ENCODE results near the gene TMEM80.
A peak's percentile ranks its signal among the peaks of the same experiment; 100 is the strongest.

The TMEM80 gene

GRCh38 chr11:745428-745827, 49.8 kb downstream of the TMEM80 start:
- no peak for DNase-seq (ENCODE audit: low read depth)

GRCh38 chr11:746289-747157, 50.9 kb downstream of the TMEM80 start:
- DNase-seq (ENCODE audit: low read depth), result no peak

DNA sequence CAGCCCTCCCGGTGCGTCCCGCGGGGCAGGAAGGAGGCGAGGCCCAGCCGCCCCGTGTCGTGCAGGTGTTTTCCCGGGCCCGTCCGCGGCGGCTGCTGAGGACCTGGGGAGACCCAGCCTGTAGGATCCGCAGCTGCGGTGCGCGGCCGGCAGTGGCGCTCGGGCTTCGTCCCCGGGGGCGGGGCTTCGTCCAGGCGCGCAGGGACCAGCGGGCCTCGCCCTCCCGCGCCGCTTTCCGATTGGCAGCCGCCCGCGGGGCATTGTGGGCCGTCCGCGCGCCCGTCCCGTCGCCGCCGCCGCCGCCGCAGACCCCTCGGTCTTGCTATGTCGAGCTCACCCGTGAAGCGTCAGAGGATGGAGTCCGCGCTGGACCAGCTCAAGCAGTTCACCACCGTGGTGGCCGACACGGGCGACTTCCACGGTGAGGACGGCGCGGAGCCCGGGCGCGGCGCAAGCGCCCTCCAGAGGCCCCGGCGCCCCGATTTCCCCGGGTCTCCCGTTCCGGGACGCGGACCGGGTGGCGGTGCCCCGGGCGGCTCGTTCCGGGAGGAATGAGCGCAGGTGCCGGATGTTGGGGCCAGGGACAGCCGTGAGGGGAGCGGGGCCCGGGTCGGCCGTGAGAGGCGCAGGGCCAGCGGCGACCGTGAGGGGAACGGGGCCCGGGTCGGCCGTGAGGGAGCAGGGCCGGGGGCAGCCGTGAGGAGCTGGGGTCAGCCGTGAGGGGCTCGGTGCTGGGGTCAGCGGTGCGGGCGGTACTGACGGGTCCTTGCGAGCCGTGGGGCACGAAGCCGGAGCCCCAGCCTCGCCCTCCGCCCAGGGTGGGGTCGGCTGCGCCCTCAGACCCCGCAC, 51.8 kb downstream of the TMEM80 start, which contains the start of gene TALDO1:
TALDO1 (plus strand) TSS at position 307 of the 849 bp plus-strand sequence; CDS start at position 325, 18 bp downstream.
- DNase-seq (ENCODE audit: low read depth), result peak; percentile 25

DNA sequence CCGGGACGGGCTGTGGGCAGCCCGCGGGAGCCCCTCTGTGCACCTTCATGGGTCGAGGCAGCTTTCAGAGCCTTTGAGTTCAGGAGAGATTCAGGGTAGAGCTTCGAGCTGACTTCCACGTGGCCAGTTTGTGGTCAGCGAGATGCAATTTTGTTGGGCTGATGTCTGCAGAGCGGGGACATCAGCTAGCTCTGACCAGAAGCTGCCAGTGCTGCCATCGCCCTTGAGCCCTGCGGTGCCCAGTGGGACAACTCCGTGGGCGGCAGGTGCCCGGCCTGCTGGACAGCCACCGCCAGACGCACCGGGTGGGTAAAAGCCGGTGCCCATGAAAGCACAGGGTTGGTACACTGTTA, 52.4 kb downstream of the TMEM80 start:
- DNase-seq (ENCODE audit: low read depth), result no peak

- no peak for DNase-seq (ENCODE audit: low read depth)
Observed at GRCh38 chr11:749731-750130, 54.1 kb downstream of the TMEM80 start.
